GM18867 (cell line): ENCODE results near the gene PSAPL1.

ENCODE experiments used
- ATAC-seq: cut with Tn5 transposase; IDR thresholded peaks from one replicate; pipeline ENCODE4 v1.9.1; 2021; ENCODE audit warnings: mild to moderate bottlenecking, moderate library complexity; ENCODE audit not compliant: unreplicated experiment

PSAPL1 gene

DNA sequence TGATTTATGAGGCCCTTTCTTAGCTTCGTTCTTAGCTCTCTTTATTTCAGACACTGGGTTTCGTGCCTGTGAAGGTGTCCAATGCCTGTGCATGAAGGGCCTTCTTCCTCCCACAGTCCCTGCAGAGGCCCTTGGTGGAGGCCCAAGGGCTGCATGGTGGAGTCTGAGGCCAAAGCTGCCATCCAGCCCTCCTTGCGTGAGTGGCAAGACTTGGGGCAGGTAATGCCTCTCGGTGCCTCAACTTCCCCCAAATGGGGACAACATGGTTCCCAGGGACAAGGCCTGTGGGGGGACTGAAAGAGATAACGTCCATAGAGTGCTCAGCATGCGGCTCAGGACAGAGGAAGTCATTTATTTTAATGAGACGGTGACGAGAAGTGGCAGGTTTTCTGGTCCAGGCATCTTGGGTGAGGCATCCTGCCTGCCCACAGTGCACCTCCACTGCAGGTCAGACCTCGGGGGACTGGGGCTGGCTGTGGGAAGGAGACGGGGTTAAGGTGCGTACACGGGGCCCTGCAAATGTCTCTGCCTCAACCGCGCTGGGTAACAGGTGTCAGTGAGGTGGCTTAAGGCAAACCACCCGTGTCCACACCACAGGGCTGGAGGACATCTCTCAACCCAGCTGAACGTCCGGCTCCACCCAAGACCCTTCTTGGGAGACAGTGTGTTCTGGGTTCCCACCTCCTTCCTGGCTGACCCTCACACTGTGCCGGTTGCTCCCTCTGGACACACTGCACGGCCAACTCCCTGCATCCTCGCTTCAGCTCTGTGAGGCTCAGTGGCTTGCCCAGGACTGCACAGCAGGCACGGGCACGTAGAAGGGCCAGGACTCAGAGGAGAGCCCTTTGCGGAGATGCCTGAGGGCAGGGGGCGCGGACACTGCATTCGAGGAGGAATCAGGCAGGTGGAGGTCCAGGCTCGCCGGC, 50.5 kb downstream of the PSAPL1 start:
- no peak for ATAC-seq

DNA sequence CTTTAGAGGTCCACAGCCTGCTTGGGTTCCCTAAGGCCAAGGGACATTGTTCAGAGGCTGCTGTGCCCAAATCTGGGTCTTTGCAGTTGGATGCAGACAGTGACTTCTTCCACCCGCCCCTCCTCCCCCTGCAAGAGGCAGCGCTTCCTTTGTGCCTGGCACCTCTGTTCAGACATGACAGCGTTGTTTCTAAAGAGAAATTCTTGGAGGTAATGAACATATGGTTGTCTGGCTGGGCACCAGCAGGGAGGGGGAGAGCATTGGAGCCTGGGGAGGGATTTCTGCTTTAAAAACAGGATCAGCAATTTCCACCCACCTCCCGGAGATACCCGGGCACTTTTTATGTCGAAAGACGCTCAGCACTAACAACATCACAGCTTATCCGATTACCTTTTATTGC, 51.5 kb downstream of the PSAPL1 start:
- ATAC-seq, result no peak

DNA sequence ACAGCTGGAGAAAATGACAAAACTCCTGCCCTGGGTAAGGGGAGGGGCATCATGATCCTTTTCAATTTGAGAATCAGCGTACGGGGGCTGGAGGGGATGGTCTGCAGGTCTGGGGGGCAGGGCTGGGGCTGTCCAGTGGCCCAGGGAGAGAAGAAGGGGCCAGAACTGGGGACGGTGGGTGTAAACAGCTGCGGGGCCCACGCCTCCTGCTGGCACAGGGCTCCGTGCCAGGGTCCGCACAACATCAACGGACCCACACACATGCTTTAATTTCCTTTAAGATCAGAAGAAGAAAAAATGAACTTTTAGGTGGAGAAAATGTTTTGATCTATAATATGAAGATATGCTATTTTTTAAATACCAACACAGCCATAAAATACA, 52.1 kb downstream of the PSAPL1 start:
- no peak for ATAC-seq

- no peak for ATAC-seq
These were observed 52.7 kb downstream of the PSAPL1 start for GRCh38 chr4:7381890-7382633.

DNA sequence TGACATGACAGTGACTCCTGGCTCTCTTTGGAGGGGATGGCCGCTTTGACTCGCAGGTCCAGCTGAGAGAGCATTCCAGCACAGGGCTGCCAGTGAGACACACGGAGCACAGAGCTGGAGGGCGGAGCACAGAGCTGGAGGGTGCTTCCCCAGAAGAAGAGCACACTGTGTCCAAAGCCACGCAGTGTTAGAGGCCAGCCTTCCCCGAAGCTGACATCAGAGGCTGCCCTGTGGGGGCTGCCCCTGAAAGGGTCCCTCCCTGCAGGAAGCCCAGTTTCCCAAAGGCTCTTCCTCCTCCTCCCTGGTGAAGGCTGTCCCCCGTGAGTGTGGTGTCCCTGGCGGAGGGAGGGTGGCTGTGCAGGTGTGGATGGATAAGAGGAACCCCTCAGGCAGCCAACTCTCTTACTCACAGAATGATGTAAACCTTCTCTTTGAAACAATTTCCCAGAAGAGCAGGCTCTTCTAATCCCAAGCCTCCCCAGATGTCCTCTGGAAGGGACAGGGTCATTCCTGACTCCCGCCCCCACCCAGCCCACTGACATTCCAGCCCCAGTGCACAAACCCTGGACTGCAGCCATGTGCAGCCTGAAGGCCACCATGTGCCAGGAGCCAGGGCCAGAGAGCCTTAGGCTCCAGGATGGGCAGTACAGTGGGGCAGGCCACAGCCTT, 53.4 kb downstream of the PSAPL1 start:
- no peak for ATAC-seq
